Activated CD4-positive, alpha-beta memory T cell treated with anti-CD3 and anti-CD28 coated beads for 36 hours (primary cell): ENCODE measurements around the gene CDT1. TPM values are rescaled to one million over a fixed set of nuclear protein-coding genes. Genes with fewer than 3 reads are reported as not detected.
"Not testable (repeated sequence)": the region's sequence is repeated elsewhere in the genome, so short reads cannot be mapped to it uniquely, and the experiment has no call there.

ENCODE experiments used
- CTCF ChIA-PET: fragments of 350-600 bp; sonication (Branson Sonifier 250); formaldehyde crosslinking; loops from one replicate; lab custom pipeline; 2021; ENCODE audit warnings: antibody characterized with exemption, inconsistent platforms; lab: Charles Lee
- POLR2A ChIA-PET: fragments of 350-600 bp; sonication (Branson Sonifier 250); formaldehyde crosslinking; loops from one replicate; lab custom pipeline; 2021; ENCODE audit warnings: antibody characterized with exemption; lab: Charles Lee
- DNase-seq: peaks from one replicate; pipeline ENCODE4 v3.0.0-alpha.2; 2020
- H3K27ac Mint-ChIP-seq: one replicate; pipeline ENCODE4 v1.8.0; 2021; ENCODE audit warnings: mixed read lengths
- H3K27me3 Mint-ChIP-seq: one replicate; pipeline ENCODE4 v1.8.0; 2021; ENCODE audit warnings: mixed read lengths
- H3K36me3 Mint-ChIP-seq: one replicate; pipeline ENCODE4 v1.8.0; 2021; ENCODE audit warnings: mixed read lengths
- H3K4me1 Mint-ChIP-seq: one replicate; pipeline ENCODE4 v1.8.0; 2021; ENCODE audit warnings: low read depth, mixed read lengths
- H3K4me3 Mint-ChIP-seq: one replicate; pipeline ENCODE4 v1.8.0; 2021; ENCODE audit warnings: mild to moderate bottlenecking, mixed read lengths
- H3K9me3 Mint-ChIP-seq: one replicate; pipeline ENCODE4 v1.8.0; 2021; ENCODE audit warnings: mixed read lengths
- intact Hi-C: fragments of 100-400 bp; cut with micrococcal nuclease; formaldehyde crosslinking; loops from one replicate; pipeline ENCODE4 v1.15.1; 2023
- total RNA-seq, 2 experiments: library from RNA; stranded (reverse); gene quantifications; one replicate each; pipeline ENCODE4 v1.2.3, GENCODE V29; 2021

CDT1 gene
- total RNA-seq, 2 experiments from 2014 or later: 169 to 183 TPM

DNA sequence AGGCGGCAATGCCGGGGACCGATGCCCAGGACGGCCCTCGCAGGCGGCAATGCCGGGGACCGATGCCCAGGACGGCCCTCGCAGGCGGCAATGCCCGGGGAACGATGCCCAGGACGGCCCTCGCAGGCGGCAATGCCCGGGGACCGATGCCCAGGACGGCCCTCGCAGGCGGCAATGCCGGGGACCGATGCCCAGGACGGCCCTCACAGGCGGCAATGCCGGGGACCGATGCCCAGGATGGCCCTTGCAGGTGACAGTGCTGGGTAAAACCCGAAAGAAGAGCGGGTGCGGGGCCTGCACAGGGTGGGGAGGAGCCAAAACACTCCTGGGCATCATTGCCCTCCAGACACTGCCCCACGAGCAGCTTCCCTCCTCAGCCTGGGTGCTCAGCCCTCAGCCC is 20.1 kb downstream of the CDT1 start:
- intact Hi-C loops, H3K27ac Mint-ChIP-seq, CTCF ChIA-PET, H3K9me3 Mint-ChIP-seq, DNase-seq, H3K27me3 Mint-ChIP-seq, H3K4me1 Mint-ChIP-seq, H3K4me3 Mint-ChIP-seq, H3K36me3 Mint-ChIP-seq: not testable (repeated sequence)
- POLR2A ChIA-PET: interaction anchor here (1.2 kb wide), 1 partner anchor 11 kb away, joined by 3 read pairs; the partner anchor contains the start of gene APRT

DNA sequence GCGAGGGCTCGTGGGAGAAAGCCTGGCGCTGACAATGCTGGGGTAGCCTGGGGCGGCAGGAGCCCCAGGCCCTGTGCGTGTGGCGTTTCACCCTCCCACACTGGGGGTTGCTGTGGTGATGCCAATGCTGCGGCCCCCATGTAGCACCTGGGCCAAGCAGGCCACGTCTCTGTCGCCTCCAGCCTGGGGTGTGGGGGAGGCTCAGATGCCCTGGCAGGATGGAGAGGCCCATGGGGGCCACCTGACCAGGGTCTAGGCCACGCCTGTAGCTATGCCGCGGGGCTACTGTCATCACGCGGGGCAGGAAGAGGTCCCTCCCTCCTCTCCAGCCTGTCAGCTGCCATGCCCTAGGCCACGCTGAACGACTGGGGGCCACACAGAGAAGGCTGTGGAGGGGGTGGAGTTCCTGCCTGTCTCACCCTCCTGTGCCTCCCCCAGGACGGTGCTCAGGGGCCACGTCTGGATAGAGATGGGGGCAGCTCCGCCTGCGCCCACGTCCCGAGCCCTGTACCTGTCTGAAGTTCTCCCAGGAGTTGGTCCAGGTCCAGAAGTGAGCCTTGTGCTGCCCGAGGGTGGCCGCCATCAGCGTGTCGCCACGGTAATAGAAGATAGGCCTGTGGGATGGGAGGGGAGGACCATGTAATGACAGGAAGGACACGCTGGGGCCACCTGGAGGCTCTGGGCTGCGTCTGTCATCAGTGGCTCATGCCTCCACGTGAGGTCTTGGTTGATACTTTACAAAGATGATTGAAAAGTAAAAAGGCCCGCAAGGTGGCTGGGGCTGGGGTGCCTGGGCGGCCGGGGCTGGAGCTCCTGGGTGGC is 20.9 kb downstream of the CDT1 start:
- intact Hi-C loops: no loop called here
- ChIA-PET CTCF (no interaction called here), POLR2A (interaction anchor here (1.2 kb wide), 1 partner anchor 12 kb away, joined by 3 read pairs; the partner anchor contains the start of gene APRT)
- no peak for DNase-seq
- H3K27me3 Mint-ChIP-seq: no peaks in the 10 kb centered on the region
- H3K4me3 Mint-ChIP-seq: no peak overlapping the region
- H3K36me3 Mint-ChIP-seq: no peaks in the 10 kb centered on the region
- H3K4me1 Mint-ChIP-seq: no peaks in the 10 kb centered on the region
- H3K27ac Mint-ChIP-seq: no peak overlapping the region
- H3K9me3 Mint-ChIP-seq: no peaks in the 10 kb centered on the region

DNA sequence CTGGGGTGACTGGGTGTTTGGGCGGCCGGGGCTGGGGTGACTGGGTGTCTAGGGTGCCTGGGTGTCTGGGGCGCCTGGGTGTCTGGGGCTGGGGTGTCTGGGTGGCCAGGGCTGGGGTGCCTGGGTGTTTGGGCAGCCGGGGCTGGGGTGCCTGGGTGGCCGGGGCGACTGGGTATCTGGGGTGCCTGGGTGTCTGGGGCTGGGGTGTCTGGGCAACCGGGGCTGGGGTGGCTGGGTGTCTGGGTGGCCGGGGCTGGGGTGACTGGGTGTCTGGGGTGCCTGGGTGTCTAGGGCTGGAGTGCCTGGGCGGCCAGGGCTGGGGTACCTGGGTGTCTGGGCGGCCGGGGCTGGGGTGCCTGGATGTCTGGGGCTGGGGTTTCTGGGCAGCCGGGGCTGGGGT is 21.6 kb downstream of the CDT1 start:
- Mint-ChIP-seq H3K27ac (no peak overlapping the region), H3K9me3 (no peaks in the 10 kb centered on the region), H3K4me3 (no peak overlapping the region), H3K36me3 (no peaks in the 10 kb centered on the region), H3K27me3 (no peaks in the 10 kb centered on the region), H3K4me1 (no peaks in the 10 kb centered on the region)
- intact Hi-C loops: no loop called here
- POLR2A ChIA-PET: no interaction called here
- no peak for DNase-seq
- CTCF ChIA-PET: no interaction called here

DNA sequence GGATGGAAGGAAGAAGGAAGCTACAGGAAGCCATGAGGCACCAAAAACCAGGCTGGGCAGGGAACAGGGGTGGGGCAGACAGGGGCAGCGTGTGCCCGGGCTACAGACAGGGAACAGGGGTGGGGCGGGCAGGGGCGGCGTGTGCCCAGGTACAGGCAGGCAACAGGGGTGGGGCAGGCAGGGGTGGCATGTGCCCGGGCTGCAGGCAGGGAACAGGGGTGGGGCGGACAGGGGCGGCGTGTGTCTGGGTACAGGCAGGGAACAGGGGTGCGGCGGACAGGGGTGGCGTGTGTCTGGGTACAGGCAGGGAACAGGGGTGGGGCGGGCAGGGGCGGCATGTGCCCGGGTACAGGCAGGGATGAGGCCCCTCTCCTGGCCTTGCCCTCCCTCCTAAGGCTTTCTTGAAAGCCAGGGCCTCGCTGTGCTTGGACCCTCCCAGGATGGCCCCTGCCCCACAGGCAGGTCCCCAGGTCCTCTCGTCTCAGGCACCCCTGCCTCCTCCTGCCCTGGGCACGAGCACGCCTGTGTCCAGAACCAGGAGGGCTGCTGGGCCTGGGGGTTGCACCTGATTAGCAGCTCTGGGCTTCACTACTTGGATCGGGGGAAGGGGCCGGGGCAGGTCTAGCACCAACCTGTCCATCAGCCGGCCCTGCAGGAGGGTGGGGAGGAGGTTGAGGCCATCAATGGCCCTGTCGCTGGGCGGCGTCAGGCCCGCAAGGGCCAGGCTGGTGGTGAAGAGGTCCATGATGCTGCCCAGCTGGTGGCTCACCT is 22.7 kb downstream of the CDT1 start:
- Mint-ChIP-seq H3K4me1 (no peaks in the 10 kb centered on the region), H3K4me3 (no peak overlapping the region), H3K9me3 (no peaks in the 10 kb centered on the region), H3K27me3 (no peaks in the 10 kb centered on the region), H3K36me3 (no peaks in the 10 kb centered on the region), H3K27ac (no peak overlapping the region)
- ChIA-PET CTCF (no interaction called here), POLR2A (no interaction called here)
- DNase-seq: no peak
- intact Hi-C loops: no loop called here

DNA sequence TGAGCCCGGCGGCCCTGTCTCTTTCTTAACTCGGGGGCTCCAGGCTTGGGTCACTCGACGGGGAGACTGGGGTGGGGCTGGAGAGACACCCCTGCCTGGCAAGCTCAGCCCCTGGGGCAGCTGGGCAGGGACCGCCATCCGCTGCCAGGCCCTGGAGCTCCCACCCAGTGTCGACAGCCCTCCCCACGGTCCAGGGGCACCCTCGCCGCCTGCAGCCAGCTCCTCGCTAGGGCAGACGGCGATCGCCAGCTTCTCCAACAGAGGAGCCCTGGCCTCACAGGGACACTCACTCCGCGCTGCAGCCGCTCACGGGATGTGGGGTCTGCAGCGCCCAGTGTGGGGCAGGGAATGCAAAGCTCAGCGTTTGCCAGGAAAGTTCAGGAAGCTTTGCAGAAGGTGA is 24.1 kb downstream of the CDT1 start:
- DNase-seq: no peak
- H3K9me3 Mint-ChIP-seq: no peaks in the 10 kb centered on the region
- ChIA-PET CTCF (no interaction called here), POLR2A (no interaction called here)
- H3K4me1 Mint-ChIP-seq: no peaks in the 10 kb centered on the region
- no peak overlapping the region for H3K27ac Mint-ChIP-seq
- H3K27me3 Mint-ChIP-seq: no peaks in the 10 kb centered on the region
- intact Hi-C loops: no loop called here
- H3K36me3 Mint-ChIP-seq: no peaks in the 10 kb centered on the region
- H3K4me3 Mint-ChIP-seq: no peak overlapping the region

DNA sequence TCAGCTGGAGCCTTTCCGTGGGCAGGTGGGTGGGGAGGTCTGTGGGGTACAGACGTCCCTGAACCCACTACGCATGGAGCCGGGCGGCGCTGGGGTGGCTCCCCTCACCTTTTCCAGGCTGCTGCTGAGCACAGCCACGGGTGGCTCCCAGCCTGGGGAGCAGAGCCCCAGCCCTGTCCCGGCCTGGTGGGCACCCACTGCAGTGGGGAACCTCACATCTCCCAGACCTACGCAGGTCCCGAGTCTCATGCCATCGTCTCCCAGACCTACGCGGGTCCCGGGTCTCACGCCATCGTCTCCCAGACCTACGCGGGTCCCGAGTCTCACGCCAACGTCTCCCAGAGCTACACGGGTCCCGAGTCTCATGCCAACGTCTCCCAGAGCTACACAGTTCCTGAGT is 25.1 kb downstream of the CDT1 start:
- H3K36me3 Mint-ChIP-seq: no peaks in the 10 kb centered on the region
- H3K9me3 Mint-ChIP-seq: no peaks in the 10 kb centered on the region
- CTCF ChIA-PET: no interaction called here
- intact Hi-C loops: no loop called here
- H3K4me1 Mint-ChIP-seq: no peaks in the 10 kb centered on the region
- H3K27me3 Mint-ChIP-seq: no peaks in the 10 kb centered on the region
- no peak overlapping the region for H3K4me3 Mint-ChIP-seq
- no peak overlapping the region for H3K27ac Mint-ChIP-seq
- POLR2A ChIA-PET: interaction anchor here (0.5 kb wide), 1 partner anchor 26 kb away, joined by 4 read pairs; no protein-coding TSS in a partner anchor
- no peak for DNase-seq

DNA sequence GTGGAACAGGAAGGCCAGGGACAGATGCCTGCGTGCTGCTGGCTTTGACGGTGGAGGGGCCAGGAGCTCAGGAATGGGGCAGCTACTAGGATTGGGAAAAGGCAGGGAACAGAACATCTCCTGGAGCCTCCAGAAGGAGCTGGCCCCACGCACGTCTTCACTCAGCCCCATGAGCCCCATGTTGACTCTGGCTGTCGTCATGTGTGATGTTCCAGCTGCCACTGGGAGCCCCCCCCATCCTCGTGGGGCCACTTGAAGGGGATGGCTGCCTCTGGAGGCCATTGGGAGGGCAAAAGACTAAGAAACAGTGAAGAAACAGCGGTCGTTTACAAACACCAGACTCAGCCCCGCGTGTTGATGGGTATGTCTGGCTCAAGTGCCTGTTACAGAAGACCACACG is 26.7 kb downstream of the CDT1 start:
- intact Hi-C loops: no loop called here
- Mint-ChIP-seq H3K27me3 (no peaks in the 10 kb centered on the region), H3K36me3 (peaks cover 2% of the 10 kb centered on the region), H3K27ac (no peak overlapping the region), H3K4me1 (no peaks in the 10 kb centered on the region), H3K4me3 (no peak overlapping the region), H3K9me3 (no peaks in the 10 kb centered on the region)
- POLR2A ChIA-PET: no interaction called here
- no peak for DNase-seq
- CTCF ChIA-PET: interaction anchor here (1.1 kb wide), 1 partner anchor 18 kb away, joined by 4 read pairs; no protein-coding TSS in a partner anchor

DNA sequence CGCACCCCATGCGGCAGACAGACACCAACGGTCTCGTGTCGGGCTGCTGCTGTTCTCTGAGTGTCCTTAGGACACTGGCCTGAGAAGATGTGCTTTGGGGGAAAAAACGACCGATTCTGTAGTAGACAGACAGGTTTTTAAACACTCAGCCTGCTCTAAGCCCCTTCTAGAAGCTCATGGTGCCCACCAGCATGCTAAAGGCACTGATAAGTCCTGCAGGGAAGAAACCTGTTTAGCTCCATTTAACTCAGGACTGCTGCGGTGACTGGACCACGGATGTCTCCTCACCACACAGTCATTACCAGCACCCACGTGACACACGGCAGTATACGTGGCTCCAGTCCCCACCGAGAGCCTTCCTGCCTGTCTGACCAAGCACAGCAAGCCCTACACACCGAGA is 27.2 kb downstream of the CDT1 start:
- ChIA-PET CTCF (interaction anchor here (1.1 kb wide), 1 partner anchor 18 kb away, joined by 4 read pairs; no protein-coding TSS in a partner anchor), POLR2A (no interaction called here)
- DNase-seq: no peak
- intact Hi-C loops: no loop called here
- H3K4me1 Mint-ChIP-seq: no peaks in the 10 kb centered on the region
- no peaks in the 10 kb centered on the region for H3K27me3 Mint-ChIP-seq
- no peak overlapping the region for H3K27ac Mint-ChIP-seq
- H3K9me3 Mint-ChIP-seq: no peaks in the 10 kb centered on the region
- peaks cover 3% of the 10 kb centered on the region for H3K36me3 Mint-ChIP-seq
- no peak overlapping the region for H3K4me3 Mint-ChIP-seq

DNA sequence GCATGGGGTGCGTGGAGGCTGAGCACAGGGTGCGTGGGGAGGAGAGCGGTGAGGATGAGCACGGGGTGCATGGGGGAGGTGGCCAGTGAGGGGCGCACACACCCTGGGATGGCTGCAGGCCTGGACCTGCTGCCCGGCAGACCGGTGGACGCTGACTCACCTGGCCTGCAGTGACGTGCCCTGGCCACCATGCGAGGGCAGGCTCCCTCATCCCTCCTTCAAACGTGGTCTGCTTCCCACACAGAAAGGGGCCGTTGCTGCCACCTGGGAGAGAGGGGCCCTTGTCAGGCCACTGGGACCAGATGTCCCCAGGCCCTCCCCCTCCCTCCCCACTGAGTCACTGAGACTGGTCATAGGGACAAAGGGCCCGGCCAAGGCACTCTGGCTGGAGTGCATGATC is 28.2 kb downstream of the CDT1 start:
- H3K27ac Mint-ChIP-seq: no peak overlapping the region
- no peaks in the 10 kb centered on the region for H3K27me3 Mint-ChIP-seq
- H3K9me3 Mint-ChIP-seq: no peaks in the 10 kb centered on the region
- peaks cover 3% of the 10 kb centered on the region for H3K36me3 Mint-ChIP-seq
- CTCF ChIA-PET: no interaction called here
- intact Hi-C loops: no loop called here
- no peaks in the 10 kb centered on the region for H3K4me1 Mint-ChIP-seq
- H3K4me3 Mint-ChIP-seq: no peak overlapping the region
- POLR2A ChIA-PET: no interaction called here
- DNase-seq: no peak

DNA sequence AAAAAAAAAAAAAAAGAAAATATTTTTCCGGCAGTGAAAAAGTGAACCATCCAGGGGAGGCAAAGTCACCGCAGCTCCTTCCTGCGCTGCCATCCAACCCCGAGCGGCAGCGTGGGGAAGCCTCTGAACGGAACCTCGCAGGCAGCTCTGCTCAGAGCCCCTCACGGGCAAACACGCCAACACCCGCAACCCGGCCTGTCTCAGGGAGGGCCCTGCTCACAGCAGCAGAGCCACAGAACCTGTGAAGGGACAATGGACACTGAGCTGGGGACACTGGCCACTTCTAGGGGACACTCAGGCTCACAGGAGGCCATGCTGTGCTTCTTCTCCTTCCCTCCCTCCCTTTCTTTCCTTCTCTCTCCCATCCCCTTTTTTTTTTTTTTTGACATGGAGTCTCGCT is 29.5 kb downstream of the CDT1 start:
- CTCF ChIA-PET: no interaction called here
- peaks cover 3% of the 10 kb centered on the region for H3K36me3 Mint-ChIP-seq
- H3K27ac Mint-ChIP-seq: no peak overlapping the region
- POLR2A ChIA-PET: no interaction called here
- H3K27me3 Mint-ChIP-seq: no peaks in the 10 kb centered on the region
- no peaks in the 10 kb centered on the region for H3K9me3 Mint-ChIP-seq
- intact Hi-C loops: no loop called here
- no peaks in the 10 kb centered on the region for H3K4me1 Mint-ChIP-seq
- no peak overlapping the region for H3K4me3 Mint-ChIP-seq
- no peak for DNase-seq

DNA sequence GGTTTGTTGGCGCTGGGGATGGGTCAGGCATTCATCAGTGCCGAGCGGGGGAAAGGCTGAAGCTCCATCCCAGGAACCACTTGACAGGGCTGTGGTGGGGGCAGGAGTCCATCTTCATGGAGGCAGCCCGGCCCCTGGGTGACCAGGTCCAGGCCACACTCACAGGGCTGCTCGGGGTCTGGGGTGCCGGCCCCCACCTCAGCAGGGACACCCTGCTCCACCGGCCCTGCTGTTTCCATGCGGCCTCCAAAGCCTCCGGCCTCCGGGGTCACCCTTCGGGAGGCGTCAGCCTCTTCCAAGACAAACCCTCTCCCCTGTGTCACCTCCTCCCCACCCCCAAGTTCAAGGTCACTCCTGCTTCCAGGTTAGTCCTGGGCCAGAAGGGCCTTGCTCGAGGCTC is 31.1 kb downstream of the CDT1 start:
- CTCF ChIA-PET: no interaction called here
- Mint-ChIP-seq H3K4me3 (no peak overlapping the region), H3K4me1 (no peaks in the 10 kb centered on the region), H3K36me3 (peaks cover 3% of the 10 kb centered on the region), H3K27me3 (no peaks in the 10 kb centered on the region), H3K27ac (no peak overlapping the region), H3K9me3 (no peaks in the 10 kb centered on the region)
- no peak for DNase-seq
- intact Hi-C loops: no loop called here
- POLR2A ChIA-PET: no interaction called here

DNA sequence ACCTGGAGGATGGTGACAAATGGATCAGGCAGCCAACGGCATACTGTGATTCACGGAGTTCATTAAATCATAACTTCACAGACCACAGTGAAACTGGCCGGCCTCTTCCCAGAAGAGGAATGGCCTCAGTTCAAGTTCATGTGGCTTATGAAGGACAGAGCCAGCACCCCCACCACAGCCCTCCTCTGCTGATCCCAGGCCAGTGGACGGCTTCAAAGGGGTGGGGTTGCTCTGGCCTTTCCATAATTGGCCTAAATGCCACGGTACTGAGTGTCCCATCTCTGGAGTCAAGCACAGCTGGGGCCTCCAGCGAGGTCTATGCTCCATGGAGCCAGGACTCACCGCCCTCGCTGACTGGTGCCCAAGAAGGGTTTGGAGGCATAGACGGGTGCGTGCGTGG is 31.8 kb downstream of the CDT1 start:
- no peak overlapping the region for H3K27ac Mint-ChIP-seq
- no peaks in the 10 kb centered on the region for H3K4me1 Mint-ChIP-seq
- H3K4me3 Mint-ChIP-seq: no peak overlapping the region
- ChIA-PET POLR2A (no interaction called here), CTCF (no interaction called here)
- intact Hi-C loops: no loop called here
- DNase-seq: no peak
- H3K27me3 Mint-ChIP-seq: no peaks in the 10 kb centered on the region
- peaks cover 3% of the 10 kb centered on the region for H3K36me3 Mint-ChIP-seq
- no peaks in the 10 kb centered on the region for H3K9me3 Mint-ChIP-seq
